HepG2 (cell line): ENCODE measurements around the gene DAG1. TPM values are rescaled to one million over a fixed set of nuclear protein-coding genes. Genes with fewer than 3 reads are reported as not detected.

Source experiments
- ATAC-seq: fragments of 200-7000 bp; cut with Tn5 transposase; 3 replicates; pipeline ENCODE4 v1.9.1; 2020; ENCODE audit warnings: mild to moderate bottlenecking, moderate library complexity
- BruUV-seq: library from RNA; stranded (reverse); fragments of 400-500 nt; replicated peaks from 2 replicates; lab custom pipeline; 2021; lab: Mats Ljungman, UMichigan
- CTCF ChIA-PET: fragments of 300-600 bp; formaldehyde crosslinking; extraction: SDS; loops from one replicate; lab custom pipeline; 2021; ENCODE audit warnings: low total read pairs, inconsistent platforms, low intra/inter-chr PET ratio; lab: Yijun Ruan, JAX
- POLR2A ChIA-PET: fragments of 350-600 bp; sonication (Branson Sonifier 250); formaldehyde crosslinking; loops from one replicate; lab custom pipeline; 2020; ENCODE audit warnings: antibody characterized with exemption, inconsistent platforms; lab: Yijun Ruan, JAX
- DNase-seq: peaks from one replicate; pipeline ENCODE4 v3.0.0-alpha.2; 2015; ENCODE audit warnings: low spot score
- FAIRE-seq: peaks from 3 replicates; lab custom pipeline; 2011; peaks lifted over from hg19 to GRCh38; lab: Jason Lieb, UNC
- H2AFZ ChIP-seq: one replicate; pipeline ENCODE4 v1.6.1; 2011; ENCODE audit warnings: low read length, inconsistent platforms
- H3K27ac ChIP-seq: fragments of 300-600 bp; 3 replicates; pipeline ENCODE4 v1.8.0; 2011; ENCODE audit warnings: mixed run types, mild to moderate bottlenecking, mixed read lengths, low read length, inconsistent platforms; ENCODE audit not compliant: insufficient read depth; ENCODE audit errors: extremely low read length
- H3K27me3 ChIP-seq, 2 experiments: fragments of 200-600 bp in 1 of 2; 2 replicates in 1 of 2; 3 replicates in 1 of 2; pipeline versions ENCODE4 v1.6.0 to v1.8.0; 2011; ENCODE audit warnings: low read length in 2 of 2, mild to moderate bottlenecking in 2 of 2, moderate library complexity in 2 of 2, inconsistent platforms in 1 of 2; ENCODE audit not compliant: insufficient read depth in 2 of 2, control insufficient read depth in 1 of 2
- H3K36me3 ChIP-seq, 2 experiments: fragments of 200-600 bp in 1 of 2; replicated peaks in 1 of 2; 2 replicates in 1 of 2; 3 replicates in 1 of 2; pipeline versions ENCODE4 v1.5.1 to v1.8.0; 2011; ENCODE audit warnings: low read length in 2 of 2, inconsistent platforms in 1 of 2; ENCODE audit not compliant: insufficient read depth in 2 of 2, control insufficient read depth in 1 of 2
- H3K4me1 ChIP-seq: 2 replicates; pipeline ENCODE4 v1.5.1; 2012; ENCODE audit warnings: low read length, inconsistent platforms; ENCODE audit not compliant: insufficient read depth
- H3K4me2 ChIP-seq: 2 replicates; pipeline ENCODE4 v1.6.0; 2011; ENCODE audit warnings: low read depth, low read length, inconsistent platforms
- H3K4me3 ChIP-seq, 3 experiments: fragments of 200-600 bp in 1 of 3; sonication (generic), shearing (Covaris generic) in 1 of 3; replicated peaks in 1 of 3; 2 replicates each; pipeline ENCODE4 v1.5.1; 2011 to 2016; ENCODE audit warnings: low read length in 3 of 3, inconsistent platforms in 2 of 3, low read depth in 2 of 3, mild to moderate bottlenecking in 2 of 3, control low read depth in 1 of 3, mixed read lengths in 1 of 3; ENCODE audit not compliant: insufficient read depth in 1 of 3
- H3K79me2 ChIP-seq: one replicate; pipeline ENCODE4 v1.6.1; 2011; ENCODE audit warnings: low read length, inconsistent platforms; ENCODE audit not compliant: insufficient read depth
- H3K9ac ChIP-seq: 2 replicates; pipeline ENCODE4 v1.6.0; 2011; ENCODE audit warnings: mild to moderate bottlenecking, low read depth, low read length, inconsistent platforms; ENCODE audit not compliant: insufficient read depth
- H3K9me3 ChIP-seq: 2 replicates; pipeline ENCODE4 v1.5.1; 2012; ENCODE audit warnings: mild to moderate bottlenecking, low read length
- H4K20me1 ChIP-seq: 2 replicates; pipeline ENCODE4 v1.6.0; 2011; ENCODE audit warnings: inconsistent platforms, mild to moderate bottlenecking, low read length, moderate library complexity; ENCODE audit not compliant: insufficient read depth
- EED ChIP-seq: sonication (generic); formaldehyde crosslinking; IDR thresholded peaks from 2 replicates; pipeline ENCODE4 v1.5.0; 2020; ENCODE audit warnings: mild to moderate bottlenecking, missing genetic modification reagents
- NFATC3 ChIP-seq: sonication (generic); formaldehyde crosslinking; IDR thresholded peaks from 2 replicates; pipeline ENCODE4 v1.5.1; 2020; ENCODE audit warnings: mild to moderate bottlenecking, missing genetic modification reagents
- POLR2G ChIP-seq: fragments of 200-400 bp; formaldehyde crosslinking; IDR thresholded peaks from 2 replicates; pipeline ENCODE4 v1.6.1; 2018; ENCODE audit warnings: mild to moderate bottlenecking, low read depth, low read length, moderate library complexity
- SMAD9 ChIP-seq: sonication (generic); formaldehyde crosslinking; IDR thresholded peaks from 2 replicates; pipeline ENCODE4 v1.5.1; 2020; ENCODE audit warnings: mild to moderate bottlenecking, missing genetic modification reagents
- TAF1 ChIP-seq: sonication (generic); formaldehyde crosslinking; IDR thresholded peaks from 2 replicates; pipeline ENCODE4 v1.4.0; 2020; ENCODE audit warnings: missing genetic modification reagents
- YEATS4 ChIP-seq: sonication (generic); formaldehyde crosslinking; IDR thresholded peaks from 2 replicates; pipeline ENCODE4 v1.4.0; 2020; ENCODE audit warnings: missing genetic modification reagents, borderline replicate concordance
- ZNF224 ChIP-seq: sonication (generic); formaldehyde crosslinking; IDR thresholded peaks from 2 replicates; pipeline ENCODE4 v1.5.0; 2020; ENCODE audit warnings: mild to moderate bottlenecking, missing genetic modification reagents
- ZNF430 ChIP-seq: sonication (generic); formaldehyde crosslinking; IDR thresholded peaks from 2 replicates; pipeline ENCODE4 v1.9.0; 2021; ENCODE audit warnings: mild to moderate bottlenecking, missing genetic modification reagents
- ZNF652 ChIP-seq: IDR thresholded peaks from 2 replicates; pipeline ENCODE4 v1.6.1; 2016; ENCODE audit warnings: low read depth, borderline replicate concordance
- ZNF660 ChIP-seq: sonication (generic); formaldehyde crosslinking; IDR thresholded peaks from 2 replicates; pipeline ENCODE4 v1.5.1; 2020; ENCODE audit warnings: mild to moderate bottlenecking, low read depth, missing genetic modification reagents, borderline replicate concordance
- ZNF761 ChIP-seq: sonication (generic); formaldehyde crosslinking; conservative IDR thresholded peaks from 2 replicates; pipeline ENCODE4 v1.4.0; 2020; ENCODE audit warnings: mild to moderate bottlenecking, missing genetic modification reagents
- ZNF768 ChIP-seq: sonication (generic); formaldehyde crosslinking; IDR thresholded peaks from 2 replicates; pipeline ENCODE4 v1.4.0; 2020; ENCODE audit warnings: missing genetic modification reagents
- WGBS: methylation state at CpG from one replicate; pipeline ENCODE4 v1.1.6; 2017; ENCODE audit warnings: low lambda C conversion rate; 5-methylcytosine and 5-hydroxymethylcytosine counted together
- in situ Hi-C: cut with HindIII; loops from 2 replicates; pipeline ENCODE4 v1.10.0; 2017; ENCODE audit warnings: low pct_unique_long_range_greater_than_20kb; ENCODE audit not compliant: extremely low pct_ligation_motif_present
- intact Hi-C: fragments of 100-400 bp; cut with micrococcal nuclease; formaldehyde crosslinking; loops from one replicate; pipeline ENCODE4 v1.10.0; 2022; ENCODE audit not compliant: unreplicated experiment
- polyA plus RNA-seq, 8 experiments: library from polyadenylated mRNA; depleted of rRNA in 3 of 8; stranded (reverse) in 7 of 8; unstranded in 1 of 8; fragments of >200 nt; fragmentation: Illumina TruSeq in 4 of 8; extraction: Trizol in 4 of 8; gene quantifications; 2 replicates each; pipeline versions ENCODE4 v1.2.1 to v1.2.3, GENCODE V29; 2011 to 2016; ENCODE audit warnings: low read depth in 4 of 8, missing spikeins in 1 of 8, mixed read lengths in 1 of 8; ENCODE audit not compliant: insufficient read depth in 1 of 8
- total RNA-seq, 5 experiments: library from RNA; depleted of rRNA; stranded (reverse); fragments of >200 nt; fragmentation: Illumina TruSeq; extraction: Trizol; gene quantifications; 2 replicates each; pipeline ENCODE4 v1.2.3, GENCODE V29; 2016; ENCODE audit warnings: low read depth in 1 of 5
- TF ChIP-seq, protein P1 (sequence below): sonication (generic); formaldehyde crosslinking; IDR thresholded peaks from 2 replicates; pipeline ENCODE4 v1.4.0; 2020; ENCODE audit warnings: mild to moderate bottlenecking, missing genetic modification reagents
- TF ChIP-seq, protein P2 (sequence below): sonication (generic); formaldehyde crosslinking; IDR thresholded peaks from 2 replicates; pipeline ENCODE4 v1.5.0; 2020; ENCODE audit warnings: missing genetic modification reagents, mild to moderate bottlenecking, borderline replicate concordance

The DAG1 gene
- total and polyA plus RNA-seq, 2 of the 13 experiments (the other 11 are each of a cell fraction or from before 2014, with no cell fraction given): 47.3 to 50.4 TPM

DNA sequence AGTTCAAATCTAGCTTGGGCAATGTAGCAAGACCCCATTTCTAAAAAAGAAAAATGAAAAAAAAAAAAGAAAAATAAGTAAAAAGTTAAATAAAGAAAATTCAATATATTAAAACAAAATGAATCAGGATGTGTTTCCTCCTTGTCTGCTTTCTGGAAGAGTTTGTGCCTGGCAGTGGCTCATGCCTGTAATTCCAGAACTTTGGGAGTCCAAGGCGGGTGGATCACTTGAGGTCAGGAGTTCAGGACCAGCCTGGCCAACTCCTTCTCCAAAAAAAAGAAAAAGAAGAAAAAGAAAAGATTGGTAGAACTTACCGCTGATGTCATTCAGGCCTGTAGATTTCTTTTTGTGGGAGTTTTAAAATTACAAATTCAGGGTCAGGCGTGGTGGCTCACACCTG is 36.8 kb downstream of the DAG1 start:
- ChIA-PET CTCF (no interaction called here), POLR2A (no interaction called here)
- BruUV-seq: no TSS peak
- no peak overlapping the region for H3K4me2 ChIP-seq
- H3K27ac ChIP-seq: no peak overlapping the region
- H3K36me3 ChIP-seq: peaks cover 6 to 19% of the 10 kb centered on the region in 2 experiments; a peak in 4 of 5 replicates
- 97% methylated on average over 3 of the region's 3 CpGs for WGBS
- H4K20me1 ChIP-seq: no peaks in the 10 kb centered on the region; the same call in none of the 2 replicates
- H3K27me3 ChIP-seq: no peaks in the 10 kb centered on the region
- peaks cover 22% of the 10 kb centered on the region for H3K4me1 ChIP-seq
- no peaks in the 10 kb centered on the region for H3K9me3 ChIP-seq
- no peak for FAIRE-seq
- no peak for DNase-seq
- H2AFZ ChIP-seq: no peak overlapping the region
- no peak for ATAC-seq
- H3K9ac ChIP-seq: no peak overlapping the region
- intact Hi-C loops: no loop called here
- H3K79me2 ChIP-seq: peaks cover 40% of the 10 kb centered on the region
- TF ChIP-seq EED (CRISPR knock-in tag): no peak
- TF ChIP-seq, protein P1, sequence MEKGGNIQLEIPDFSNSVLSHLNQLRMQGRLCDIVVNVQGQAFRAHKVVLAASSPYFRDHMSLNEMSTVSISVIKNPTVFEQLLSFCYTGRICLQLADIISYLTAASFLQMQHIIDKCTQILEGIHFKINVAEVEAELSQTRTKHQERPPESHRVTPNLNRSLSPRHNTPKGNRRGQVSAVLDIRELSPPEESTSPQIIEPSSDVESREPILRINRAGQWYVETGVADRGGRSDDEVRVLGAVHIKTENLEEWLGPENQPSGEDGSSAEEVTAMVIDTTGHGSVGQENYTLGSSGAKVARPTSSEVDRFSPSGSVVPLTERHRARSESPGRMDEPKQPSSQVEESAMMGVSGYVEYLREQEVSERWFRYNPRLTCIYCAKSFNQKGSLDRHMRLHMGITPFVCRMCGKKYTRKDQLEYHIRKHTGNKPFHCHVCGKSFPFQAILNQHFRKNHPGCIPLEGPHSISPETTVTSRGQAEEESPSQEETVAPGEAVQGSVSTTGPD (CRISPR knock-in tag): no peak
- no peak for TF ChIP-seq ZNF768 (CRISPR knock-in tag)
- TF ChIP-seq YEATS4 (CRISPR knock-in tag): no peak
- TF ChIP-seq ZNF430: no peak
- TF ChIP-seq POLR2G: no peak
- TF ChIP-seq SMAD9 (CRISPR knock-in tag): no peak
- TF ChIP-seq ZNF660 (CRISPR knock-in tag): no peak
- no peak for TF ChIP-seq ZNF761 (CRISPR knock-in tag)
- TF ChIP-seq ZNF224 (CRISPR knock-in tag): no peak
- TF ChIP-seq ZNF652 (CRISPR knock-in tag): no peak
- TF ChIP-seq NFATC3 (CRISPR knock-in tag): no peak
- TF ChIP-seq TAF1 (CRISPR knock-in tag): no peak
- TF ChIP-seq, protein P2, sequence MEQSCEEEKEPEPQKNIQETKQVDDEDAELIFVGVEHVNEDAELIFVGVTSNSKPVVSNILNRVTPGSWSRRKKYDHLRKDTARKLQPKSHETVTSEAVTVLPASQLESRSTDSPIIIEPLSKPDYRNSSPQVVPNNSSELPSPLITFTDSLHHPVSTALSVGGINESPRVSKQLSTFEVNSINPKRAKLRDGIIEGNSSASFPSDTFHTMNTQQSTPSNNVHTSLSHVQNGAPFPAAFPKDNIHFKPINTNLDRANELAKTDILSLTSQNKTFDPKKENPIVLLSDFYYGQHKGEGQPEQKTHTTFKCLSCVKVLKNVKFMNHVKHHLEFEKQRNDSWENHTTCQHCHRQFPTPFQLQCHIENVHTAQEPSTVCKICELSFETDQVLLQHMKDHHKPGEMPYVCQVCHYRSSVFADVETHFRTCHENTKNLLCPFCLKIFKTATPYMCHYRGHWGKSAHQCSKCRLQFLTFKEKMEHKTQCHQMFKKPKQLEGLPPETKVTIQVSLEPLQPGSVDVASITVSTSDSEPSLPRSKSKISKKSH (CRISPR knock-in tag): no peak
- no peak overlapping the region for H3K4me3 ChIP-seq
- in situ Hi-C loops: no loop called here
